Smooth muscle cell (in vitro differentiated cells): ENCODE results near the gene PTPN3. TPM values are rescaled to one million over a fixed set of nuclear protein-coding genes. Genes with fewer than 3 reads are reported as not detected.

Experiments
- DNase-seq: peaks from one replicate; lab custom pipeline; 2025; ENCODE audit not compliant: unreplicated experiment; lab: John Stamatoyannopoulos, UW
- H2AFZ ChIP-seq: fragments of 200-600 bp; sonication (generic); 2 replicates; pipeline ENCODE4 v1.6.0; 2016; ENCODE audit warnings: antibody characterized with exemption, low read depth, mild to moderate bottlenecking
- H3F3A ChIP-seq: fragments of 200-600 bp; sonication (generic); 2 replicates; pipeline ENCODE4 v1.6.0; 2017; ENCODE audit warnings: antibody characterized with exemption, low read depth
- H3K27ac ChIP-seq: fragments of 200-600 bp; sonication (generic); 2 replicates; pipeline ENCODE4 v1.5.1; 2016; ENCODE audit warnings: low read depth, mild to moderate bottlenecking
- H3K27me3 ChIP-seq: fragments of 200-600 bp; sonication (generic); 2 replicates; pipeline ENCODE4 v1.6.1; 2016; ENCODE audit warnings: low read depth, mild to moderate bottlenecking
- H3K36me3 ChIP-seq: fragments of 200-600 bp; sonication (generic); 2 replicates; pipeline ENCODE4 v1.5.1; 2016; ENCODE audit warnings: low read depth
- H3K4me1 ChIP-seq: fragments of 200-600 bp; sonication (generic); 2 replicates; pipeline ENCODE4 v1.5.1; 2016; ENCODE audit warnings: low read depth
- H3K4me2 ChIP-seq: fragments of 200-600 bp; sonication (generic); 2 replicates; pipeline ENCODE4 v1.6.0; 2016; ENCODE audit warnings: mild to moderate bottlenecking
- H3K4me3 ChIP-seq: fragments of 200-600 bp; sonication (generic); 2 replicates; pipeline ENCODE4 v1.5.1; 2016; ENCODE audit warnings: mild to moderate bottlenecking
- H3K79me2 ChIP-seq: fragments of 200-600 bp; sonication (generic); 2 replicates; pipeline ENCODE4 v1.6.0; 2016; ENCODE audit warnings: low read depth, mild to moderate bottlenecking
- H3K9ac ChIP-seq: fragments of 200-600 bp; sonication (generic); 2 replicates; pipeline ENCODE4 v1.6.0; 2016; ENCODE audit warnings: low read depth
- H3K9me3 ChIP-seq: fragments of 200-600 bp; sonication (generic); replicated peaks from 2 replicates; pipeline ENCODE4 v1.5.1; 2016; ENCODE audit warnings: low read depth
- H4K20me1 ChIP-seq: fragments of 200-600 bp; sonication (generic); 2 replicates; pipeline ENCODE4 v1.6.0; 2016; ENCODE audit warnings: low read depth
- whole genome bisulfite sequencing: methylation state at CpG from one replicate; pipeline ENCODE4 v1.1.7; 2016; ENCODE audit warnings: low lambda C conversion rate; 5-methylcytosine and 5-hydroxymethylcytosine counted together
- polyA plus RNA-seq: library from polyadenylated mRNA; unstranded; fragments of >200 nt; fragmentation: Nextera tagmentation; extraction: Ambion mirVana; gene quantifications from 2 replicates; pipeline ENCODE4 v1.2.1, GENCODE V29; 2016
- total RNA-seq: library from RNA; depleted of rRNA; stranded (reverse); fragments of >200 nt; gene quantifications from 2 replicates; pipeline ENCODE4 v1.2.3, GENCODE V29; 2014
- TF ChIP-seq, protein P1 (sequence below): fragments of 200-600 bp; sonication (generic); IDR thresholded peaks from 2 replicates; pipeline ENCODE4 v1.5.1; 2017; ENCODE audit warnings: borderline replicate concordance, mild to moderate bottlenecking, antibody characterized with exemption; ENCODE audit not compliant: insufficient read depth, poor library complexity, severe bottlenecking

Gene PTPN3
- total and polyA plus RNA-seq, 2 experiments from 2014 or later, result 2.2 to 5.5 TPM

DNA sequence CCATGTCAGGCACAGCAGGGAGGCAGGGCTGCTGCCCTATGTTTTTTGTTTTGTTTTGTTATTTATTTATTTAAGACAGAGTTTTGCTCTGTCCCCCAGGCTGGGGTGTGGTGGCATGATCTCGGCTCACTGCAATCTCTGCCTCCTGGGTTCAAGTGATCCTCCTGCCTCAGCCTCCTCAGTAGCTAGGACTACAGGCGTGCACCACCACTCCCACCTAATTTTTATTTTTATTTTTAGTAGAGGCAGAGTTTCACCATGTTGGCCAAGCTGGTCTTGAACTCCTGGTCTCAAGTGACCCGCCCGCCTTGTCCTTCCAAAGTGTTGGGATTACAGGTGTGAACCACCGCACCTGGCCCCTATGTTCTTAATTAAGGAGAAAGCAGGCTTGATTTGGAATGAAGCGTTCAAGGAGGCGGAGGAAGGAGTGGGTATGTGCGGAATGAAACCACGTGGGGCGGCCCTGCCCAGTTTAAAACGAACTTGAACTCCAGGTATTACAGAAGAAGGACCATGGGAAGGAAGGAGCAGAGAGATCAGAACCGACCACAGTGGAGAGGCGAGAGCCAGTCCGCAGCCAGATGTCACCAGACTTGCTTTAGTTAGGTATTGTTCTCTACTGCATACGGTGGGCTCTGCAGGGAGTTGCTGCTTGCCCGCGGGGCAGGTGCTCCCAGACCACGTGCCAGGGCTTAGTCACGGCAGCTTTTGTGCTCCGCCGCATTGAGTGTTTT lies 142.4 kb downstream of the PTPN3 start:
- Histone ChIP-seq H3K4me2 (no peak overlapping the region), H3K9me3 (no peaks in the 10 kb centered on the region), H3K4me3 (no peak overlapping the region), H3K27ac (no peak overlapping the region), H3K36me3 (no peaks in the 10 kb centered on the region), H4K20me1 (no peaks in the 10 kb centered on the region), H3F3A (no peaks in the 10 kb centered on the region), H2AFZ (no peak overlapping the region), H3K79me2 (no peaks in the 10 kb centered on the region), H3K4me1 (no peaks in the 10 kb centered on the region), H3K9ac (no peak overlapping the region), H3K27me3 (no peaks in the 10 kb centered on the region)
- TF ChIP-seq, protein P1, sequence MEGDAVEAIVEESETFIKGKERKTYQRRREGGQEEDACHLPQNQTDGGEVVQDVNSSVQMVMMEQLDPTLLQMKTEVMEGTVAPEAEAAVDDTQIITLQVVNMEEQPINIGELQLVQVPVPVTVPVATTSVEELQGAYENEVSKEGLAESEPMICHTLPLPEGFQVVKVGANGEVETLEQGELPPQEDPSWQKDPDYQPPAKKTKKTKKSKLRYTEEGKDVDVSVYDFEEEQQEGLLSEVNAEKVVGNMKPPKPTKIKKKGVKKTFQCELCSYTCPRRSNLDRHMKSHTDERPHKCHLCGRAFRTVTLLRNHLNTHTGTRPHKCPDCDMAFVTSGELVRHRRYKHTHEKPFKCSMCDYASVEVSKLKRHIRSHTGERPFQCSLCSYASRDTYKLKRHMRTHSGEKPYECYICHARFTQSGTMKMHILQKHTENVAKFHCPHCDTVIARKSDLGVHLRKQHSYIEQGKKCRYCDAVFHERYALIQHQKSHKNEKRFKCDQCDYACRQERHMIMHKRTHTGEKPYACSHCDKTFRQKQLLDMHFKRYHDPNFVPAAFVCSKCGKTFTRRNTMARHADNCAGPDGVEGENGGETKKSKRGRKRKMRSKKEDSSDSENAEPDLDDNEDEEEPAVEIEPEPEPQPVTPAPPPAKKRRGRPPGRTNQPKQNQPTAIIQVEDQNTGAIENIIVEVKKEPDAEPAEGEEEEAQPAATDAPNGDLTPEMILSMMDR, result no peak
- no peak for DNase-seq
- WGBS, result 88% methylated on average over 21 of the region's 21 CpGs

DNA sequence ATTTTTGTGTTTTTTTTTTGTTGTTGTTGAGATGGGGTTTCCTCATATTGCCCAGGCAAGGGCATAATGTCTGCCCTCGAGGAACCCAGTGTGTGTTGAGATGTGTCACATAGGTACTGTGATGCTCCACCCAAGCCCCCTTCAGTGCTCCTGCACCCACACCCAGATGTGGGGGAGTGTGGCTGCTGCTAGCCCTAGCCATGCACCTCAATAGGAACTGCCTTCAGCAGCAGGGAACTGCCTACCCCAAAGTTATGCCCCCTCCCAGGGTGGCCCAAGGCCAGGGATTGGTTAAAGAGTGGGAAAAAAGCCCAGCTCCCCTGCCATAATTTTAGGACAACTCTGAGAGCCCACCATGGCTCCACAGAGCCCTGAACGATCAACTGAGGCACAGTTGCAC lies 143.9 kb downstream of the PTPN3 start:
- Histone ChIP-seq H3K27me3 (no peaks in the 10 kb centered on the region), H3K4me1 (no peaks in the 10 kb centered on the region), H3K27ac (no peak overlapping the region), H3K4me3 (no peak overlapping the region), H3K4me2 (no peak overlapping the region), H3K79me2 (no peaks in the 10 kb centered on the region), H2AFZ (no peak overlapping the region), H3K9me3 (no peaks in the 10 kb centered on the region), H3K9ac (no peak overlapping the region), H3F3A (no peaks in the 10 kb centered on the region), H3K36me3 (no peaks in the 10 kb centered on the region), H4K20me1 (no peaks in the 10 kb centered on the region)
- DNase-seq, result no peak
- WGBS, result 85% methylated on average over 2 of the region's 2 CpGs
- TF ChIP-seq, protein P1, result no peak

DNA sequence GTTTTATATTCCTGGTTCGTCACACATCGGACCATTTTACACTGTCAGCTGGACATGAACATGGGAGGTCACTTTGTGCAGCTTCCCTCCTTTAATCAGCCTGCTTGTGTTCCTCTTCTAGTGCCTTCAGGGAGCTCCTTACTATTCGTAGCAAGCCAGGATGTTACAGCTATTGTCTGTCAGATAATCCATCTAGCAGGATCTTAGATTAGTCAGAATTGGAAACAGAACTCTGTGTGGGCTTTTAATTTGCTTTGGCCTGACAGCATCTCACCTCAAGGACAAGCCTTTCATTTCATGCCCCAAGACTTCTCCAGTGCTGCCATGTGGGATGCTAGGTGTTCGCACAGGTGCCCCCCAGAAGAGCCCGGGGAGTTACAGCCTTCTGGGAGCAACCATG lies 147.1 kb downstream of the PTPN3 start:
- 80% methylated on average over 5 of the region's 5 CpGs for WGBS

More for the DNA sequence above, 147.1 kb downstream of the PTPN3 start:
- Histone ChIP-seq H3K36me3 (no peaks in the 10 kb centered on the region), H3F3A (no peaks in the 10 kb centered on the region), H3K9ac (no peak overlapping the region), H4K20me1 (no peaks in the 10 kb centered on the region), H3K4me1 (no peaks in the 10 kb centered on the region), H3K79me2 (no peaks in the 10 kb centered on the region), H2AFZ (no peak overlapping the region), H3K4me2 (no peak overlapping the region), H3K4me3 (no peak overlapping the region), H3K9me3 (no peaks in the 10 kb centered on the region), H3K27ac (no peak overlapping the region), H3K27me3 (no peaks in the 10 kb centered on the region)
- TF ChIP-seq, protein P1, result no peak
- no peak for DNase-seq
